NB4 (cell line): ENCODE results near the gene GTF3C4.

ENCODE experiments used
- POLR2A ChIP-seq: IDR thresholded peaks from 2 replicates; pipeline ENCODE4 v1.6.1; 2011; ENCODE audit warnings: mild to moderate bottlenecking; ENCODE audit not compliant: insufficient read length; ENCODE audit errors: extremely low read depth
- TF ChIP-seq, protein P1 (sequence below): IDR thresholded peaks from one replicate; pipeline ENCODE4 v1.5.1; 2012; ENCODE audit warnings: low read depth, low read length

DNA sequence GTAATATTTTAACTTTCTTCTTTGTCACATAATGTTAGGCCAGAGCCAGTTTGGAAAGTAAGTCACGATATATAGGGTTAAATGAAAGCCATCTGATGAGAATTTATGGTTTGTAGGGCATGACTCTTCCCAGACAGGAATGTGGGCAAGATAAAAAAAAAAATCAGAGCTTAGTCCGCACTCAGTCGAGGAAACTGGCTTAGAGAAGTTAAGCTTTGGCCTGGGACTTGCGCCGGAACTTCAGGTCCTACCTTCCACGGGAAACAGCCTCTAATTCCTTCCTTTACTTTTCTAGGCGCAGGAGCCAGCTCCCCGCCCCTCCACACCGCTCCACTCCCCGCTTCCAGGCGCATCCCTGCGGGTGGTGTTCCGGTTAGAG, 956 bp upstream of the GTF3C4 start:
- TF ChIP-seq, protein P1, sequence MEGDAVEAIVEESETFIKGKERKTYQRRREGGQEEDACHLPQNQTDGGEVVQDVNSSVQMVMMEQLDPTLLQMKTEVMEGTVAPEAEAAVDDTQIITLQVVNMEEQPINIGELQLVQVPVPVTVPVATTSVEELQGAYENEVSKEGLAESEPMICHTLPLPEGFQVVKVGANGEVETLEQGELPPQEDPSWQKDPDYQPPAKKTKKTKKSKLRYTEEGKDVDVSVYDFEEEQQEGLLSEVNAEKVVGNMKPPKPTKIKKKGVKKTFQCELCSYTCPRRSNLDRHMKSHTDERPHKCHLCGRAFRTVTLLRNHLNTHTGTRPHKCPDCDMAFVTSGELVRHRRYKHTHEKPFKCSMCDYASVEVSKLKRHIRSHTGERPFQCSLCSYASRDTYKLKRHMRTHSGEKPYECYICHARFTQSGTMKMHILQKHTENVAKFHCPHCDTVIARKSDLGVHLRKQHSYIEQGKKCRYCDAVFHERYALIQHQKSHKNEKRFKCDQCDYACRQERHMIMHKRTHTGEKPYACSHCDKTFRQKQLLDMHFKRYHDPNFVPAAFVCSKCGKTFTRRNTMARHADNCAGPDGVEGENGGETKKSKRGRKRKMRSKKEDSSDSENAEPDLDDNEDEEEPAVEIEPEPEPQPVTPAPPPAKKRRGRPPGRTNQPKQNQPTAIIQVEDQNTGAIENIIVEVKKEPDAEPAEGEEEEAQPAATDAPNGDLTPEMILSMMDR: no peak
- TF ChIP-seq POLR2A: no peak
